AG04449 (cell line): ENCODE results near the gene NDUFAF5.

Source experiments
- CTCF ChIA-PET: fragments of 350-600 bp; formaldehyde crosslinking; extraction: SDS; loops from one replicate; lab custom pipeline; 2021; ENCODE audit warnings: antibody characterized with exemption; lab: Yijun Ruan, JAX
- POLR2A ChIA-PET: fragments of 400-600, 350-600 bp; formaldehyde crosslinking; extraction: SDS; loops from one replicate; lab custom pipeline; 2020; ENCODE audit warnings: antibody characterized with exemption, inconsistent platforms; lab: Yijun Ruan, JAX
- DNase-seq: peaks from one replicate; pipeline ENCODE4 v3.0.0-alpha.2; 2010; ENCODE audit warnings: low read depth, low spot score
- H3K4me3 ChIP-seq: 2 replicates; pipeline ENCODE4 v1.5.1; 2011; ENCODE audit warnings: low read depth, mild to moderate bottlenecking, control low read depth, low read length
- CTCF ChIP-seq: IDR thresholded peaks from one replicate; pipeline ENCODE4 v1.5.1; 2011; ENCODE audit warnings: mild to moderate bottlenecking, moderate library complexity, low read length, control low read depth, inconsistent platforms; ENCODE audit not compliant: insufficient read depth; ENCODE audit errors: missing control alignments

NDUFAF5 gene

GRCh38 chr20:13793001-13793400, 8.2 kb downstream of the NDUFAF5 start:
- H3K4me3 ChIP-seq: no peak overlapping the region
- ChIA-PET CTCF (interaction anchor here (1.1 kb wide), 1 partner anchor 21 kb away, joined by 5 read pairs; no protein-coding TSS in a partner anchor), POLR2A (no interaction called here)
- no peak for TF ChIP-seq CTCF
- DNase-seq: no peak

GRCh38 chr20:13794667-13795066, 9.8 kb downstream of the NDUFAF5 start:
- no peak for DNase-seq
- no peak for TF ChIP-seq CTCF
- ChIA-PET POLR2A (no interaction called here), CTCF (interaction anchor here (1.5 to 1.8 kb wide), 2 partner anchors 24 to 25 kb away, joined by 4 to 6 read pairs; no protein-coding TSS in a partner anchor)
- no peak overlapping the region for H3K4me3 ChIP-seq

GRCh38 chr20:13799040-13799439, 14.2 kb downstream of the NDUFAF5 start:
- no peak for TF ChIP-seq CTCF
- POLR2A ChIA-PET: no interaction called here
- DNase-seq: no peak
- CTCF ChIA-PET: interaction anchor here (1.7 to 3.2 kb wide), 3 partner anchors 11 to 21 kb away, joined by 8 to 17 read pairs (median 9); no protein-coding TSS in a partner anchor
- H3K4me3 ChIP-seq: no peak overlapping the region

- TF ChIP-seq CTCF: no peak
- DNase-seq: no peak
- ChIA-PET POLR2A (no interaction called here), CTCF (interaction anchor here (1.2 to 3.2 kb wide), 5 partner anchors 12 to 261 kb away, joined by 3 to 17 read pairs (median 5); no protein-coding TSS in a partner anchor)
- no peak overlapping the region for H3K4me3 ChIP-seq
These were observed 15.1 kb downstream of the NDUFAF5 start for GRCh38 chr20:13799974-13800373.

GRCh38 chr20:13800728-13801134, 15.9 kb downstream of the NDUFAF5 start:
- DNase-seq: peak; percentile 31
- ChIA-PET POLR2A (interaction anchor here (0.6 kb wide), 1 partner anchor 196 kb away, joined by 3 read pairs; no protein-coding TSS in a partner anchor), CTCF (interaction anchor here (1.2 to 3.2 kb wide), 5 partner anchors 13 to 260 kb away, joined by 3 to 17 read pairs (median 5); no protein-coding TSS in a partner anchor)
- H3K4me3 ChIP-seq: no peak overlapping the region
- no peak for TF ChIP-seq CTCF

GRCh38 chr20:13809373-13809772, 24.5 kb downstream of the NDUFAF5 start:
- H3K4me3 ChIP-seq: no peak overlapping the region
- ChIA-PET CTCF (interaction anchor here (10.9 kb wide), 1 partner anchor 9 kb away, joined by 88 read pairs; no protein-coding TSS in a partner anchor), POLR2A (no interaction called here)
- no peak for DNase-seq
- no peak for TF ChIP-seq CTCF
